Activated CD8-positive, alpha-beta memory T cell treated with anti-CD3 and anti-CD28 coated beads for 48 hours (primary cell): Measurements from ENCODE around the gene SNCA.
A peak's percentile ranks its signal among the peaks of the same experiment; 100 is the strongest.

ENCODE experiments used
- DNase-seq, 3 experiments: peaks; one replicate each; pipeline ENCODE4 v3.0.0-alpha.2; 2020; ENCODE audit warnings: low read depth in 2 of 3, low spot score in 2 of 3

SNCA gene

DNA sequence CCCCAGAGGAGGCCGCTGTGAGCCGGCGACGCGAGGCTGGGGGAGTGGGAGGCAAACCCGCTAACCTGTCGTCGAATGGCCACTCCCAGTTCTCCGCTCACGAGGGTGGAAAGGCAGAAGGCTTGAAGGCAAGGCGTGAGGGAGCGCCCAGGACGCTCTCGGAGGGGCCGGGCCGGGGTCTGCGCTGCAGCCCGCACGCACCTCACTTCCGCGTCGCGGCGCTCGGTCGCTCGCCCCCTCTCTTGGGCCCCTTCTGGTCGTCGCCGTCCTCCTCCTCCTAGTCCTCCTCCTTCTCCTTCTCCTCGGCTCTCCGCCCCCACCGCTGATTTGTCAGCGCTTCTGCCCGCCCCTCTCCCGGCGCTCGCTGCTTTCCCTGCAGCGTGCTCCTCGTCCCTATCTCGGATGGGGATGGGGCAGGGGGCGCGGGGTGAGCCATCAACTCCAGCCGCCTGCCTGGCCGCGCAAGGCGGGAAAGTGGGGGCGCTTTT is at the start of gene SNCA:
SNCA (minus strand) TSS at position 265 of the 488 bp plus-strand sequence. CDS start 1,494 bp downstream, outside the sequence.
- DNase-seq: peak in 2 of 3 experiments; percentile 1 to 9

GRCh38 chr4:89879215-89879614 is 42.3 kb upstream of the SNCA start:
- no peak for DNase-seq

- no peak for DNase-seq
These were observed 41.6 kb upstream of the SNCA start for GRCh38 chr4:89878611-89879010.

- no peak for DNase-seq
These were observed 39.6 kb upstream of the SNCA start for GRCh38 chr4:89876548-89876947.

DNA sequence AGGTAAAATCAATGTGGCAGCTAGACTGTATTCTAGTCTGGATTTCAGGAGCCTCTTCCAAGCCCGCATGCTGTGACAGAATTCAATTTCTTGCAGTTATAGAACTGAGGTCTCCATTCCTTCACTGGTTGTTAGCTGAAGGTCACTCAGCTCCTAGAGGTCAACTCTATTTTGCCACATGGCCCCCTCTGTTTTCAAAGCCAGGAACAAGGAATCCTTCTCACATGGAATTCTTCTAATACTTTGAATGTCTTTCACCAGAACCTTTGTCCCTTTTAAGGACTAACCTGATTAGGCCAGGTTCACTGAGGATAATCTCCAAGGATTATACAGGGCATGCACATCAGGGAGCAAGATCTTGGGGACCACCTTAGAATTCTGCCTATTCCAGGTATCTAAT is 34.2 kb upstream of the SNCA start:
- DNase-seq: no peak

DNA sequence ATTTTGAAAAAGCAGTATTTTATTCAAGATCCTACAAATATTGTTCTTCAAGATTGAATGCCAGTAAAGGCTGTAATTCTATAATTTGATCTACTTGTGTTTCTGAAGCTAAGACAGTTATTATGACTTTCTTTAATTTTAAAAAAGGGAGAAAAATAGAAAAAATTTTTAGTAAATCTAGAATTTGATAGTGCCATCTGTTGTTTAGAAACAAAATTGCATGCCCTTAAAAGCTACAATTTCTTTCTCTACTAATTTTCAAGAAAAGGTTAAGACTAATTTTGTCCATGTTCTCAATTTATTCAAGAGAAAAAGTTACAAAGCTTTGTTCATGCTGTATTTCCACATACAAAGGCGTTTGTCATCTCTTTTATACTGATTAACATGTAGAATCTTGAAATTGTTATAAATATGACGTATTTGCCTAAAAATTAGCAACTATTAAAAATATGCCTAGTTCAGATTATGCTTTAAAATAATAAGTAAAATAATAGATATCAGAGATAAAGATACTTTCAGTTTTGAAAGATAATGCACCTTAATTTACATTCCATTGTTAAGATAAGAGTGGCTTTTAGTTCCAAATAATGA is 32.1 kb upstream of the SNCA start:
- DNase-seq: no peak

- DNase-seq: no peak
These were observed 31.3 kb upstream of the SNCA start for GRCh38 chr4:89868276-89868675.

DNA sequence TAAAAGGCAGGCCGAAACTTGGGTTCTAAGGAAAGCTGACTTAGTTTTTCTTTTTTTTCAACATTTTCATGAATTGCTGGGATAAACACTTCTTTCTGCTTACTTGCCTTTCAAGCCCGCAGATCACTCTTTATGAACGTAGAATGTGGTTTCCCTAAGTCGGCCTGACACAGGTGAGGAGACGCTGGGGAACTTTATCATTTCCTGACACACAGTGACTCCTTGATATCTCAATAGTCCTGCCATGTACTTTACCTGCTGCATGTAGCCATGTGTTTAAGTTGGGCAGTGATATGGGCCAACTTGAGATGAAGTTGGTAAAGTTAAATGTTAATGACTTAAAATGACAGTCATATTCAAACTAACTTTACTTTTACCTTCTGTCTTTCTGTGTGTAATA is 26.6 kb upstream of the SNCA start:
- no peak for DNase-seq

GRCh38 chr4:89860971-89861370 is 24.0 kb upstream of the SNCA start:
- DNase-seq: no peak

DNA sequence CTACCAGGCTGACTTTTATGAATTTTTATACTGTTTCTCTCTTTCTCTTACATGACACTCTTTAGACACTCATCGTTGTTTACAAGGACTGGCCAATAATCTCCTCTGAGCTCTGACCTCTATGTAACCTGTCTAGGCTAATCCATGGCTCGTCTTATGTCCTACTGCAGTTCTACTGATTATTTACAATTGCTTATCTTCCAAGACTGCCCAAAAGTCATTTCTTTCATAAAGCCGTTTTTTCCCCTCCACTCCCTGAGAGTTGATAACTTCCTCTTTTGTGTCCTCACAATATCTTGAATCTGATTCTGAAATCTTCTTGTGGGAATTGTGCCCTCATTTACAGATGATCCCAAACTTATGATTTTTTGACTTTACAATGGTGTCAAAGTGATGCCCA is 18.3 kb upstream of the SNCA start:
- DNase-seq: no peak

GRCh38 chr4:89847571-89848325 is 10.8 kb upstream of the SNCA start:
- DNase-seq: no peak

DNA sequence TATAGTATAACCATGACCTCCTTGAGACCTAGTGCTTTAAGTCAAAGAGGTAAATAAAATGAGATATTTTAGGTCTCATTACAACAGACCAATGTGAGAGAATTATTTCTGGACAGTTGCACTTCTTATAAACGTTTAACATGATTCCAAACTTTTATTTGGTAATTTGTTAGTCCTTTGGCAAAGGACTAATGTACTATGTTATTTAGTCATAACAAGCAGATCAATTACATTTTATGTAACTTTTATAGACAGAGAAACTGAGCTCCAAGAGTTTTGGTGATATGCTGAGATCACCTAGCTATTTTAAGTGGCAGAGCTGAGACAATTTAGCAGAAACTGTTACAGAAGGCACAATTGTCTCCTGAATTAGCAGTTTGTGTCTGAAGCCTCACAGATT is 2.6 kb upstream of the SNCA start:
- DNase-seq: no peak

DNA sequence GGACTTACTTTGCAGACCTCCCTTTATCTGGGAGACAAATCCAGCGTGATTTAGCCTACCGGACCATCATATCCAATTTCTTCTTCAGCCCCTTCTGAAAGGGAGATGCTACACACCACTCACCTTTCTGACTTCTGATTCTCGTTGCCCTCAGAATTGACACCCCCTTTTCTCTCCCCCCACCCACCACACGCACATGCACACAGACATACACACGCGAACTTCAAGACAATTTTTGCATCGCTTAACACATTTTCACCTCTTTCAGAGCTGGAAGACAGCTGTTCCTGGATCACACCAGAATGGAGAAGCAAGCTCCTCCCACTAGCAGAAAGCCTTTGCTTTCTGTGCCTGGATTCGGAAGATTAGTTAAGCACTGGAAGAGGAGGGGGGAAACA is 1.0 kb upstream of the SNCA start:
- no peak for DNase-seq

DNA sequence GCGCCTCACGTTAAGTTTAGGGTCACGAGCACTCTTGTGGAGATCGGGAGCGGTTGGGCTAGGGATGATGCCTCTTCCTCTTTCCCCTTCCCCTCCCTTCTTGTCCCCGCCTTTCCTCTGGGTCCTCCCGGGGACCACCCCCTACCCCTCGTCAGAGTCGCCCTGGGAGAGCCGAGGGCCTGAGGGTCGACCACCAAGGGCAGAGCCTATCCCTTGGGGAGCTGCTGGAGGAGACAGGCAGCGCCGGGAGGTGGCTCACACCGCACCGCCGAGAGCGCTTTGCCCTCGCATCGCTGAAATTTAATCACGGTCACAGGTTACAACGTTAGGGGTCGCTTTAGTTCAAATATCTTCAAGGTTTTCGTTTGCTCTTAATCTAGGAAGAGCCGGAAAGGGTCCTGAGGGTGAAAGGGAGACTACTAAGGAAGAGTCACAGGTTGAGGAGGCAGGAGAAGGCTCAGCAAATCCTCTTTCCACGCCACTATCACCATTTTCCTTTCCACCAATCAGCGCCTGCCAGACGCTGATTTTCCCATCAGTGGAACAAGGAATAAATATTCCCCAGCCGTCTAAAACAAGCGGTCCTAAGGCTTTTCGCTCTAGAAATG is 528 bp upstream of the SNCA start:
- peak in 1 of 3 experiments; percentile 12 for DNase-seq

DNA sequence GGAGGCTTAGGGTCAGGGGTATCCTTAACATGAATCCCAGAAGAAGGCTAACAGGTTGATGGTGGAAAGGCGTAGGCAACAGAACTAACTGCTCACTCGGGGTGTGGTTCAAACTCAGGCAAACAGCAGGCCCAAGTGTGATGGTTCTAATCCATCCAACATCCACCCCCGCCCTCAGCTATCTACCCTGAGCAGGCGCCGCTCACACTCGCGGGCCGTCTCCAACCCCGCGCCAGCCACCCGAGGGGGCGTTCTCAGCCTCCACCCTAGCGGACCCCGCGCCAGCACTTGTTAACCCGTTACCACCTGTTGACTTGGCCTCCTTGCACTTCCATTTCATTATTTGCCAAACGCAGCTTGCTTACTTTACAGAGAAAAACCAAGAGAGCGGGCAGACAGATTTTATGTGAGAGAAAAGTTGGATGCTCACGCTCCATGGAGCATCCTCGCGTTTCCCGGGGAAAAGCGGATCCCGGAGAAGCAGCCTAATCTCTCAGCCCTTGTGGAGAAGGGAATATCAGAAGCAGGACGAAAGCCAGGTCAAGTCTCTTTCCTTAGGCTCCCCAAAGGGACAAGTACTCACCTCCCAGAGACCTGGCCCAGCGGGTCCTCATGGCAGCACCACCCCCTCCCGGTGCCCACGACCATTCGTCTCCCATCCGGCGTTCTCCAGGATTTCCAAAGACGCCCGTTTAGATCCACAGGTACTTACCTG is 773 bp downstream of the SNCA start:
- no peak for DNase-seq

GRCh38 chr4:89835413-89835812 is 1.5 kb downstream of the SNCA start:
- DNase-seq: no peak

GRCh38 chr4:89834486-89835209 is 2.3 kb downstream of the SNCA start:
- no peak for DNase-seq

DNA sequence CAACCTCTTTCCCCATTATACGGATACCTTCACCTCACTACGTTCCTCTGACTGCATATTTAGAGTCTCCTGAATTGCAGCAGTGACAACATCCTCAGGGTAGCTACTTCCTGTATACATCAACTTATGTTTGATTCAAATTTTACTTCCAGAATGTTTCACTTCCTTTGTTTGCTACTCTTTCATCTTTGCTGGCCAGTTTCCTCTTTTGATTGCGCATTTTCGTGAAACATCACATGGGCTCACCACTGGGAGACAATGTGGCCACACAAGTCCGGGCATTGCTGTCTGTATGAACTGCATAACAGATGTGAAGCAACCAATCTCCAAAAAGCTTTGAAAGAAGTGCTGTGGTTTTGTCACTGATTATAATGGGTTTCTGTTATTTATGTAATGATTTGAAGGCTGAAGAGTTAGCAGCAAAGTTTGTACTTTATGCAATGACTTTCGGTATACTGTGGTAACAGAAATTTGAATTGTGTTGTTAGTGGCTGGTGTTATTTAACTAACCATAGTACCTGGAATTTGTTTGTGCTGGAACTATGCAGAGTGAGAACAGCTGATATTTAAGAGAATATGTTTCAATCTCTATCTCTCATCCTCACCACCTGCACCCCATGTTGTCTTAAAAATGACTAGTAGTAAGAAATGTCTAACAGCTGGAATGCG is 7.4 kb downstream of the SNCA start:
- no peak for DNase-seq

DNA sequence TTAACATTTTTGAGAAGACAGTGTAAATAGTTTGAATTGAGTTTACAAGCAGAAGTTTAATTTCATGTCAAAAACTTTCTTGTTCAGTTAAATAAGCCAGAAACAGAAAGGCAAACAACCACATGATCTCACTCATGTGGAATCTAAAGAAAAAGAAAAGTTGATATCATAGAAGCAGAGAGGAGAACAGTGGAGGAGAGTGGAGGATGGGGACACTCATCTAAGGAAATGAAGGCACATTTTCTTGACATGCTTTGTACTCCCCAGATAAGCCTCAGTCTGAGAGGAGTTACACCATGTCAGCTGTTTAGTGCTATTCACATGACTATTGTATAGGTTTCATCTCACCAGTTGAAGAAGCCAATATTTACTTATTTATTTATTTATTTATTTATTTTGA is 13.5 kb downstream of the SNCA start:
- no peak for DNase-seq

- DNase-seq: no peak
These were observed 15.3 kb downstream of the SNCA start for GRCh38 chr4:89821612-89822011.

- no peak for DNase-seq
These were observed 17.0 kb downstream of the SNCA start for GRCh38 chr4:89820010-89820409.
